COLO668 (cell line): ENCODE measurements around the gene SSH2.
A peak's percentile ranks its signal among the peaks of the same experiment; 100 is the strongest.

Experiments
- DNase-seq: peaks from one replicate; lab custom pipeline; 2025; ENCODE audit not compliant: unreplicated experiment; lab: John Stamatoyannopoulos, UW

SSH2 gene

DNA sequence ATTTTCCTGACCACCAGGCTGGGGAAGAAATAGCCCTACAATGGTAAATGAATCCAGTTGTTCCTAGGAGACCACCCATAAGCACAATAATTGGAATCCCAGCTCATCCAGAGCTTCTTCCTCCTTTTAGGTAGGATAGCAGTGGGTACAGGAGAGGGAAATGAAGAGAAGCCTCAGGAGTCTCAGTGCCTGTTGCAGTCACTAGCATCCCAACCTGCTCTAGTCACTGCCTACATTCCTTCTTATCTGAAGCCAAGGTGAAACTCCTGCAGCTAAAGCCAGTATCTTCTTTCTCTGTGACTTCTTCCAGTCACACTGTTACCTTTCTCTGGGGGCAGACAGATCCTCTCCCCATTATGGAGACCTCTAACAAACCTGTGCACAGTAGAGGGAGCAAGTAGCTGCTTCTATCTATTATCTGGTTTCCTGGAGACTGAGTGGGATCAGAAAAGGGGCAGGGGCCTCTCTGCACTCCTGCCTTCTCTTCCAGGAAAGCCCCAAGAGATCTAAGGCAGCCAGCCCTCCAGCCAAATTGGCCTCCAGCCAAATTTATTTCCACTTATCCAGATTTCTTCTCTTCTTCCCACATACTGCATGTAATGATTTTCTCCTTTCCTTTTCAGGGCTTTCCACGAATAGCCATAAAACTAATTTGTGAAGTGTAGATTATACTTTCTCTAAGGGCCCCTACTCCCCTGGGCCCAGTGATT lies 85.5 kb downstream of the SSH2 start:
- no peak for DNase-seq

DNA sequence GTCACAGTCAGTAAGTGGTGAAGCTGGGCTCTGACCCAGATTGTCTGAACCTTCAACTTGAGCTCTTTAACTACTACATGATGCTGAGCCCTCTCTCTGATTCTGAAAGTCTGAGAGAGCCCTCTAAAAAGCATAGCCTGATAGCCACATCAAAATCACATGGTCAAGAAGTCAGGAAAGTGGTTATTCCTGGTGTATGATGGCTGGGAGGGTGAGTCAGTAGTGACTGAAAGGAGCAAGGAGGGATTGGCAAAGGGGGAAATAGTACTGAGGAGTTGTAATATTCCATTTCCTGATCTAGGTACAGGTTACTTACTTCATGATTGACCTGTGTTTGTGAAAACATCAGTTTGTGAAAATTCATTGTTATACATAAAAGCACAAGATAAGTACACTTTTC lies 89.1 kb downstream of the SSH2 start:
- DNase-seq: no peak

DNA sequence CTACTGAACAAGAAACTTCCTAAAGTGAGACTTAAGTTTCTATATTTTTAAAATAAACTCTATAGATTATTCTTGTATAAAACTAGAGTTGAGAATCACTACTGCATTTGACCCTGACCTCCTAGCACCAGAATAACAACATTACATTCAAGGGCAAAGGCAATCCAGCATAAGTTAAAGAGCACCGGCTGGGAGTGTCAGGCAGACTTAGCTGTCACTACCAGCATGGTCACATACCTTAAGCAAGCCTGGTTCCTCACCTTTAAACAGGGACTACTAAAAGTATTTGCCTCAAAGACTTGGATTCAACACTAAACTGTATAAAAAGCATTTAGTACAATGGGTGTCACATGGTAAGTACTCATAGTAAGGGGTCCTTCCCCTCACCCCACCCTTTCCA lies 90.4 kb downstream of the SSH2 start:
- DNase-seq: no peak

DNA sequence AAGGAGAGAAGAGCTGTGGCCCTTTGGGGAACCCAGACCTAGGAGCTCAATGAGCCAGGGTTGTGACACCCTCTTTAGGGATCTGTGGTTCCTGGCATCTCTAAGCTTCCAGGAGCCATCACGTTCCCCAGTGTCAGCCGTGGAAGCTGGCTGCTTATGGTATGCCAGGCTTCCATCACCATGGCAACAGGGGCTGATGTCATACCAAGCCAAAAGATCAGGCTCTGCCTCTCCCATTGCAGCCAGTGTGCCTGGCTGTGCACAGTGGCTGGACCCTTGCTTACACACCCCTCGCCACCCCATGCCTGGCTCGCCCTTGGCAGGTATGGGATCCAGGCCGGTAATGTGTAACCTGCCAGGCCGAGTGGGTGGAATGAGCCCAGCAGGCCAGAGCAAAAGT lies 91.1 kb downstream of the SSH2 start:
- DNase-seq: peak; percentile 12

DNA sequence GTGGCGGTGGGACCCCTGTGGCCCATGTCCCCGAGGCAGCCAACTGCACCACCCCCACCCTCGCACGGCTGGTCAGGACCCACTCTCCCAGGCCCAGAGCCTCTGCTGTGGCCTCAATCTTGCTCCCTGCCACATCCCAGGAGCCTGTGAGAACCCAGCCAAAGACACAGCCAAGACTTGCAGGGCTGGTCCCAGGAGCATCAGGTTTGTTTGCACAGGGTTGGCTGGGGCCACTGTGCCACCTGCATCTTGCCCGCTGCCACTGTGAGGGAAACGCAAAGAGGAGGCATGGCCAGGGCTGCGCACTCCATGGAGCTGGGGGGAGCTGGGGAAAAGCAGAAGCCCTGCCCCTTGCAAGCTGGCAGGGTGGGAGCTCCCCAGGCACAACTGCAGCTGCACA lies 92.5 kb downstream of the SSH2 start:
- no peak for DNase-seq

DNA sequence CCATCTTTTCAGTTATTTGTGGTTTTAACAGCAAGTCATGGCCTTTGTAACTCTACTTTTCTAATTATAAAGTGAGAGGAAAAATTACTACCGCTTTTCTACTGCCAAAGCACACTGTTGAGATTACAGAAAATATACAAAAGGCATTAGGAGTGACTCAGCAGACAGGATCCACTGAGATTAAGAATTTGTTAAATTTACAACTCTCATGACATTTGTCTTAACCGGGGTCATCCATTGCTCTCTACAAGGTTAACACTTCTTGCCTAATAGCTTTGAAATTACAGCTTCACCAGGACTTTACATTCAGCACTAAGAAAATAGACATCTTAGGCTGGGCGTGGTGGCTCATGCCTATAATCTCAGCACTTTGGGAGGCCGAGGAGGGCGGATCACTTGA lies 93.4 kb downstream of the SSH2 start:
- DNase-seq: no peak

DNA sequence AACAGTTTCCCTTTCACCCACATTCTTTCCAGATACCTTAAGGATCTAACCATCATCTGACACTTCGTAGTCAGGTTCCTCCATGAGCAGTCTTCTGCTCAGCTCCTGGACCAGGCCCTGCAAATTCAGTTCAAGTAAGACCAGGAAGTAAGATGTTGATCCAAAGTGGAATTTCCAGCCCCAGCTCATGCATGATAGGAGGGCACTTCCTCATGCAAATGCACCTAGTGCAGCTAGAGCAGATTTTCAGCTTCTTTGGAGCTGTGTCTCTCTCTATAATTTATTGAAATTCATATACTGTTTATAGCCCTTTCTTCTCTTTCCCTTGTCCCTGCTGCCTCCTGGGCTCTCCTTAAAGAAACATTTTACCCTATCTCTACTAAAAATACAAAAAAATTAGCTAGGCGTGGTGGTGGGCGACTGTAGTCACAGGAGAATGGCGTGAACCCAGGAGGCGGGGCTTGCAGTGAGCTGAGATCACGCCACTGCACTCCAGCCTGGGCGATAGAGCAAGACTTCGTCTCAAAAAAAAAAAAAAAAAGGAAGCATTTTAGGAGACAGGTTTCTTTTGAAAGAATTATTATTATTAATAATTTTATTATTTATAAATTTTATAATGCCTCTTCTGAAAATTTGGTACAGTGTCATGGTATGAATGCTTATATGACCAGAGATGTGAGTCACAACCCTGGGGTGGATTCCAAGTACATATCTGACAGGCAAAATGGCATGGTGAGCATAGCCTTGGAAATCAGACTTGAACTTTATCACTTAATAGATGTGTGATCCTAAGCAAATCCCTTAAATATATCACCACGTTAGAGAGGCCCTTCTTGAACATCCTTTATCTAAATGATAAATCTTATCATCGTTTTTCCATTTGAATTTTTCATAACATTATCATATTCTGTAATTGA lies 94.3 kb downstream of the SSH2 start:
- DNase-seq: no peak

DNA sequence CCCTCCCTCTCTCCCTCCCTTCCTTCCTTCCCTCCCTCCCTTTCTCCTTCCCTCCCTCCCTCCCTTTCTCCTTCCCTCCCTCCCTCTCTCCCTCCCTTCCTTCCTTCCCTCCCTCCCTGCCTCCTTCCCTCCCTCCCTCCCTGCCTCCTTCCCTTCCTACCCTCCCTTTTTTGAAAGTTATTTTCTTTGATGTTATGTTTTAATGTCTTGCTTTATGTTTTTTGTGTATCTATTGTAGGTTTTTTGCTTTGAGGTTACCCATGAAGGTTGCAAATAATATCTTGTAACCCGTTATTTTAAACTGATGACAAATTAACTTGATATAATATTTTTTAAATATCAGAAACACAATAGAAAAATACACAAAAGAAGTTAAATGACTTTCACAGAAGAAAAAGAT lies 96.2 kb downstream of the SSH2 start:
- no peak for DNase-seq

DNA sequence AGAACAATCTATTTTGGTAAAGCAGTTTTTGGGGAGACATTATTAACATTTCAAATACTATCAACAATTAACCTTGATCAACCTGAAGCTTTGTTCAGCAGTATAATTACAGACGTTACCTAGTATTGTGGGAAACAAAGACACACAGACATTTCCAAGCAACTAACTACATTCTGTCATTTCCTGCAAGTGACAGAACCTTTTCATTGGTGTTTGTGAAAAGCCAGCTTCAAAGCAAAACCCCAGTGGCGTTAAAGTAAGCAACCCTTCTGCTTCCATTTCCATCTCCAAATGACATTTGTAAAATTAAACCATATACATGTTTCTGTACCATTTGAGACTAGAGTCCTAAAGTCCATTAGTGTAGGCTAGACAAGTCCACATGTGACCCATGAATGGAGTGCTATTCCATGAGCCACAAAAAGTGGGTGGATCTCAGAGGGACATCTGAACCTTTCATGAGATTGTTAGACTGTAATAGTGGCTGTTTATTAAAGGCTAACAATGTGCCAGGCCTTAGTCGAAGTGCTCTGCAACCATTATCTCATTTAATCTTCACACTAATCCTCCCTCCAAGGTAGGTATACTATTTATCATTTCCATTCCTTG lies 101.2 kb downstream of the SSH2 start:
- DNase-seq: no peak

DNA sequence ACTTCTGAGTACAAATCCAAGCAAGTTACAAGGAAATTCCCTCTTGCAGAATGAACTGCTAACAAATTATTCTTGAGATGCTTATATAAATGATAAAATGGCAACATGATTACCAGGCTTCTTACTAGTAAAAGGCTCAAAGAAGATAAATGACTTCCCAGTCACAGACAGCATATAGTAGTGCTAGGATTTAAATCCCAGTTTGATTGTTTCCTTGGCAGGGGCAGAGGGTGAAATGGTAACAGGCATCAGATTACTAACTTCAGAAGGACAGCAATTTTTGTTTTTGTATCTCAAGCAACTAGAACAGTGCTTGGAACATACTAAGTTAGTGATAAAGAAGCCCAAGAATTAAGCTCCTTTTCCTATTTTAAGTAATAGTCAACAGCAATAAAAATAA lies 102.8 kb downstream of the SSH2 start:
- no peak for DNase-seq

DNA sequence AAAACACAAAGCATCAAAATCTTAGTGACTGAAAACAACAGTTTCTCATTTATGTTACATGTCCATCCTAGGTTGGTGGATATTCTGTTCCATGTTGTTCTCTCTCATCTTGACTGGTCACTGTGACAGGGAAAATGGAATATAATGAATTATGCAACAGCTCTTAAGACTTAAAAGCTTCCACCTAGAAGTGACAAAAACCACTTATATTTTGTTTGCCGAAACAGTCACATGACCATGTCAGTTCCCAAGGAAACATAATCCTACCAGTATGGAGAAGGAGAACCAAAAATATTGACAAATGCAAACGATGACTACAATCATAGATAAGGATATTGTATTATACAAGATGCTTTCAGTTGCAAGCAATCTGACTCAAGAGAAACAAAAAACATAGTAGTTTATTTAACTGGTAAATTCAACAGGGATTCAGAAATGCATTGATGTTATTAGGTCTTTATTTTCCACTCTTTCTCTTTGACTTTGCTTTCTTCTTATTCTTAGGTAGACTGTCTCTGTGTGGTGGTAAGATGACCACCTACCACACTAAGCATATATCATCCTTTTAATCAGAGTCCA lies 103.8 kb downstream of the SSH2 start:
- DNase-seq: no peak

DNA sequence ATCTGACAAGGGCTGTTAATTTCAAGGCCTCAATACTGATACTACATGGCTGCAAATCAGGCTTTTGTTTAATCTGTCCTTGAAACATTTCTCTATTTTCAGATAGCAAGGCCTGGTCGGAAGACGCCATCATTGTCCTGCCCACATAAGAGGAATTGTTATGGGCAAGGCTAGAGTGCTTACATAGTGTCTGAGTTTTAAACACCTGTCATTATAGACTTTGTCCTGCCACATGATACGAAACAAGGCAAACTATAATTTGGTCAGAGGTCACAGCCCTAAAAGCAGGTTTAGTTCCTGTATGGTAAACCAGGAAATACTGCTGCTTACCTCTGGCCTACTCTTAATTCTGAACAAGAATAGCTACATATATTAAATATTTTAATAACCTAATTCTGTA lies 104.4 kb downstream of the SSH2 start:
- DNase-seq: peak; percentile 17

DNA sequence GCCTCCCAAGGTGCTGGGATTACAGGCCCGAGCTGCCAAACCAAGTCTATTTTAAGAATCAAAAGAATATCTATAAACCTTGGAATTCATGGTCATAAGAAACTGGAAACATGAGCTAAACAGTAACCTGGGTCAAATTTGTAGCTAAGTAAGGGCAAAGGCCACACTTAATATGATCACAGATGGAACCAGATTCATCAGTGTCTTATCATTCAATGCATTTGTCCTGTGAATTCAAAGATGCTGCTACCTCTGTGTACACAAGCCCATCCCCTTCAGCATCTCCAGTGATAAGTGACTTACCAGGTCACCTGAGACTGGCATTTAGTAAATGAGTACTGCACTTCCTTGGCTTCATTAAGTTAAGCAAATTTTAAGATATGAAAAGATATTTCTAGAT lies 108.1 kb downstream of the SSH2 start:
- DNase-seq: no peak

DNA sequence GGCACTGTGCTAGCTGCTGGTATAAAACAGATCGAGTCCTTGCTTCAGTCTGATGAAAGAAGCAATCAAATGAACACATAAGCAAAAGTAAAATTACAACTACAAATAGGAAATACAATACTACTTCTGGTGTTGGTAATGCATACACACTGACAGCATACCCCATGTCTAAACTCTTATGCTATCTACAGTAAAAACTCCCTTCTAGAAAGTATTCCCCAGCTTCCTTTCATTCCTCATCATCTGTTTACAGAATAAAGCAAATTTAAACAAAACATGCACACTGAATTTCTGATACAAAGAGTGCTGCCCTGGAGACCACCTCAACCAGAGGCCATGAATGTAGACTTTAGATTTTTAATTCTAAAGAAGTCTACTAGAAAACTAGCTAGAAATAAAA lies 109.6 kb downstream of the SSH2 start:
- DNase-seq: no peak

DNA sequence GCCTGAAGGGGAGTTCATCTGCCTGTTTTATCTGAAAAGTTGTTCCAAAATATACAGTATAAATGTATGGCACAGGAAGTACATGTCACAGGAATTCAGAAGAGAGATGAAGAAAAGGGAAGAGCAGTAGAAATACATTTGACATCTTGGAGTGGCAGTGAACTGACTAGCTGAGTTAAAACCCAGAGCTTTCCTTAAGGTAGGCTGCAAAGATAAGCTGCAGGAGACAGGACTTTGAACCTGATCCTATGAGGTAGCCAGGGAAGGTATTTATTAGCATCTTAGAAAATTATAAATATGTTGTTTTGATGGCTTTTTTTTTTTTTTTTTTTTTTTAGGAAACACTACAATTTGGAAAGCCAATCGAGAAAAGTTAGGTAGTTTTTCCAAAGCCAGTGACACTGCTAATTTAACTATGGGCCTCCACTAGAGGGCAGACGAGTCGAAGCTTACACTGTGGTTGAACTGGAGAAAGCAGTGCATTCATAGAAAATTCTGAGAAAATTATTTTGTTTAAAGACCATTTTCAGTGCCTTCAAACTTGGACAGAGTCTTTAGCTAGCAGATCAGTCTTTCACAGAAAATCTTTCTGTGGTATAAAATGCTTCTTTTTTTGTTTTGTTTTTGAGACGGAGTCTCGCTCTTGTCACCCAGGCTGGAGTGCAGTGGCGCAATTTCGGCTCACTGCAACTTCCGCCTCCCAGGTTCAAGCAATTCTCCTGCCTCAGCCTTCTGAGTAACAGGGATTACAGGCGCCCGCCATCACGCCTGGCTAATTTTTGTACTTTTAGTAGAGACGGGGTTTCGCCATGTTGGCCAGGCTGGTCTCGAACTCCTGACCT lies 122.3 kb downstream of the SSH2 start:
- peak; percentile 38 for DNase-seq

DNA sequence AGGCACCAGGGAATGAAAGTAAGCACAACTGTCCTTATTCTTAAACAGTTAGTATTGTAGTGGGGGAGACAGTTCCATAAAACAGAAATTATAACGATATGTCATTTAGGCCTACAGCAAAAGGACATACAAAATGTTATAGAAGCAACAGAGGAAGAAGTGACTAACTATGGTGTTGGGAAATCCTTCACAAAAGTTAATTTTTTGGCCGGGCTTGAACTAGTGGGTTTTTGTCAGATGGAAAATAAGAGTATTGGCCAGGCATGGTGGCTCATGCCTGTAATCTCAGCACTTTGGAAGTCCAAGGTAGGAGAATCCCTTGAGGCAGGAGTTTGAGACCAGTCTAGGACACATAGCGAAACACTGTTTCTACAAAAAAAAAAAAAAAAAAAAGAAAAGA lies 127.8 kb downstream of the SSH2 start:
- DNase-seq: no peak

DNA sequence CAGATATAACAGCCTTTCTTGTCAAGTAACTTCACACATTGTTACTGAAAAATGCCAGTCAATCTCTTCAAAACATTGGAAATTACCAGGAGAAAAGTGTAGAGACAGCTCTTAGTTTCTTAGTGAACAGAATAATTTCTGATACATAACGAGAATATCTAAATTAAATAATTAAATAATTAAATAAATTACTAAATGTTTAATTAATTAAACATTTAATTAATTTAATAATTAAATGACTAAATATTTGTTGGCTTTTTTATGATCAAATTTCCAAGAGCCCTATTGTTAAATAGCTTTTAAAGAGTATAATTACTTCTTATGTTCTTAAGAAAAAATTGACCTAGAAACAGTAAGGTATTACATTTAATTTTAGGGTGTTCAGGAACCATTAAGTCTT lies 129.6 kb downstream of the SSH2 start:
- no peak for DNase-seq

DNA sequence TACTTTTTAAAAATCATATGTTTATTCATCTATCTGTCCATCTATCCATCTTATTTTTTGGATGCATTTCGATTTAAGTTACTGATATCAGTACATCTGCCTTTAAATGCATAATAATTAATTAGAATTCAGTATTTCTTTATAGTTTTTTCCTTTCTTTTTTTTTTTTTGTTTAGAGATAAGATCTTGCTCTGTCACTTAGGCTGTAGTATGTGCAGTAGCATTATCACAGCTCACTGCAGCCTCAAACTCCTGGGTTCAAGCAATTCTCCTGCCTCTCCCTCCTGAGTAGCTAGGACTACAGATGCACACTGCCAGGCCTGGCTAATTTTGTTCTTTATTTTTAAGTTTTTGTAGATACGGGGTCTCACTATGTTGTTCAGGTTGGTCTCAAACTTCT lies 133.4 kb downstream of the SSH2 start:
- no peak for DNase-seq

DNA sequence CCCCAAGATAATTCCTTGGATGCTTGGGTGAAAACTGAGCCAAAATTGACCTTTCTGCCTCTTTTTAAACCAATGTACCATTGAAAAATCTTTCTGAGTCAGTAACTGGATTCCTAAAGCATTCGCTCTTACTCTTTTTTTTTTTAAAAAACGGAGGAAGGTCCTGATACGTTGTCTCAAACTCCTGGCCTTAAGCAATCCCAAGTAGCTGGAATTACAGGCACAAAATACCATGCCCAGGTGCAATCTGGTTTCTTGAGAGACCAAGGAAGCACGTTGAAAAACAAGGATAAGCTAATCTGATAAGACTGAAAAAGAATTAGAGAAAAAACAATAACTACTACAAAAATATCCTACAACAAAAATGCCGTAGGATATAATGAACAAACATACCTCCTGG lies 136.5 kb downstream of the SSH2 start:
- DNase-seq: no peak

DNA sequence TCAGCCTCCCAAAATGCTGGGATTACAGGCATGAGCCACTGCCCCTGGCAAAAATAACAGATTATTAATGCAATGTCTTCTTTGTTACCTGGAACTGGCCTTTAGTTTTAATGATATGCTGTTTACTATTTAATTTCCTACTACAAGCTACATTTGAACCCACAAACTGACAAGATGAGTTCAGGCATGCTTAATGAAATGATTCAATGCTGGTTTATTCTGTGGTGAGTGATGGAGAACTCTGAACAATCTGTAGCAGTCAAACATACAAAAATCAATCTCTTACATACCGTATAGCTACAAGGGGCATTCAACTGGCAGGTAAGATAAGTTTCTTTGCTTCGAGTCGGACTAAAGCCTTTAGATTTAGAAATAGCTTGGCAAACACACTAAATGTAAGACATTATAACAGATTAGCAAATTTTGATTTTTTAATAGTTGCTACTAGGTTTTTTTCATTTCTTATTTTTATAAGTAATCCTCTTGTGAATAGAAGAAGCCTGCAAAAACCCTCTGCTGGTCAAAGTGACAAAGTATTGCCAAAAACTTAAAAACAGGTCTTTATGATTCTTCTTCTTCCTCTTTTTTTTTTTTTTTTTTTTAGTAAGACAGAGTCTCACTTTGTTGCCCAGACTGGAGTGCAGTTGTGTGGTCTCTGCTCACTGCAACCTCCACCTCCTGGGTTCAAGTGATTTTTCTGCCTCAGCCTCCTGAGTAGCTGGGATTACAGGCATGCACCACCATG lies 138.5 kb downstream of the SSH2 start:
- DNase-seq: no peak
